WTC11 (cell line): ENCODE data around the gene WSCD2. TPM values are rescaled to one million over a fixed set of nuclear protein-coding genes. Genes with fewer than 3 reads are reported as not detected.
A peak's percentile ranks its signal among the peaks of the same experiment; 100 is the strongest.

Source experiments
- ATAC-seq: fragments of 200-7000 bp; cut with Tn5 transposase; 2 replicates; pipeline ENCODE4 v1.10.0; 2021; ENCODE audit warnings: mild to moderate bottlenecking, moderate library complexity
- CTCF ChIA-PET: fragments of 300-600 bp; sonication (Branson Sonifier 250); formaldehyde crosslinking; loops from one replicate; lab custom pipeline; 2021; ENCODE audit warnings: antibody characterized with exemption; lab: Charles Lee
- POLR2A ChIA-PET: fragments of 350-600 bp; sonication (Branson Sonifier 250); formaldehyde crosslinking; loops from one replicate; lab custom pipeline; 2021; ENCODE audit warnings: antibody characterized with exemption; lab: Charles Lee
- DNase-seq: peaks from one replicate; pipeline ENCODE4 v3.0.0; 2021; ENCODE audit warnings: low spot score
- H3K27ac Mint-ChIP-seq: 2 replicates; pipeline ENCODE4 v1.8.0; 2021; ENCODE audit warnings: mixed read lengths
- H3K27me3 Mint-ChIP-seq: 2 replicates; pipeline ENCODE4 v1.8.0; 2021; ENCODE audit warnings: low read depth, mild to moderate bottlenecking, moderate library complexity, mixed read lengths
- H3K36me3 Mint-ChIP-seq: 2 replicates; pipeline ENCODE4 v1.8.0; 2021; ENCODE audit warnings: mixed read lengths
- H3K4me1 Mint-ChIP-seq: 2 replicates; pipeline ENCODE4 v1.8.0; 2022; ENCODE audit warnings: mixed read lengths
- H3K4me3 Mint-ChIP-seq: 2 replicates; pipeline ENCODE4 v1.8.0; 2021; ENCODE audit warnings: mild to moderate bottlenecking, moderate library complexity, mixed read lengths
- H3K9me3 Mint-ChIP-seq: 2 replicates; pipeline ENCODE4 v1.8.0; 2021; ENCODE audit warnings: mixed read lengths
- CDX4 ChIP-seq: fragments of 250-450 bp; sonication (Bioruptor Pico); IDR thresholded peaks from 2 replicates; pipeline ENCODE4 v1.9.0; 2021; ENCODE audit warnings: moderate library complexity, mild to moderate bottlenecking, inconsistent platforms, borderline replicate concordance
- CTCF ChIP-seq: fragments of 200-600 bp; IDR thresholded peaks from 2 replicates; pipeline ENCODE4 v1.8.0; 2022; ENCODE audit warnings: antibody characterized with exemption
- GTF2I ChIP-seq: fragments of 250-450 bp; sonication (Bioruptor Pico); conservative IDR thresholded peaks from 2 replicates; pipeline ENCODE4 v1.4.0; 2021; ENCODE audit warnings: mild to moderate bottlenecking
- JAZF1 ChIP-seq: fragments of 250-450 bp; sonication (Bioruptor Pico); IDR thresholded peaks from 2 replicates; pipeline ENCODE4 v1.9.0; 2021; ENCODE audit warnings: moderate library complexity, mild to moderate bottlenecking, inconsistent platforms
- NR1H2 ChIP-seq: sonication (generic); formaldehyde crosslinking; IDR thresholded peaks from 2 replicates; pipeline ENCODE4 v1.9.0; 2021; ENCODE audit warnings: mild to moderate bottlenecking, moderate library complexity, missing genetic modification reagents
- NR3C1 ChIP-seq: sonication (generic); formaldehyde crosslinking; conservative IDR thresholded peaks from 2 replicates; pipeline ENCODE4 v1.8.1; 2023; ENCODE audit warnings: low read depth, mild to moderate bottlenecking, missing genetic modification reagents
- RORB ChIP-seq: fragments of 250-450 bp; sonication (Bioruptor Pico); IDR thresholded peaks from 2 replicates; pipeline ENCODE4 v1.9.0; 2021; ENCODE audit warnings: mild to moderate bottlenecking
- SOX15 ChIP-seq: fragments of 250-450 bp; sonication (Bioruptor Pico); IDR thresholded peaks from 2 replicates; pipeline ENCODE4 v1.9.0; 2021; ENCODE audit warnings: mild to moderate bottlenecking
- SP1 ChIP-seq: sonication (generic); formaldehyde crosslinking; conservative IDR thresholded peaks from 2 replicates; pipeline ENCODE4 v1.8.1; 2022; ENCODE audit warnings: missing genetic modification reagents
- ZNF121 ChIP-seq: sonication (generic); formaldehyde crosslinking; IDR thresholded peaks from 2 replicates; pipeline ENCODE4 v1.8.0; 2023; ENCODE audit warnings: missing genetic modification reagents
- ZNF263 ChIP-seq: sonication (generic); formaldehyde crosslinking; IDR thresholded peaks from 2 replicates; pipeline ENCODE4 v1.8.1; 2022; ENCODE audit warnings: low read depth, mild to moderate bottlenecking, moderate library complexity, missing genetic modification reagents
- ZNF532 ChIP-seq: fragments of 250-450 bp; sonication (Bioruptor Pico); IDR thresholded peaks from 2 replicates; pipeline ENCODE4 v1.9.0; 2021; ENCODE audit warnings: mild to moderate bottlenecking, borderline replicate concordance
- total RNA-seq: library from RNA; stranded (reverse); gene quantifications from 3 replicates; pipeline ENCODE4 v1.2.3, GENCODE V29; 2021
- TF ChIP-seq, protein P1 (sequence below): sonication (generic); formaldehyde crosslinking; IDR thresholded peaks from 2 replicates; pipeline ENCODE4 v1.8.1; 2023; ENCODE audit warnings: mild to moderate bottlenecking, missing genetic modification reagents
- TF ChIP-seq, protein P2 (sequence below): fragments of 250-450 bp; sonication (Bioruptor Pico); conservative IDR thresholded peaks from 2 replicates; pipeline ENCODE4 v1.9.0; 2021; ENCODE audit warnings: mild to moderate bottlenecking

The WSCD2 gene
- total RNA-seq, 1 experiment from 2014 or later = 1.1 TPM

- no peak overlapping the region for H3K4me3 Mint-ChIP-seq
- CTCF ChIA-PET = interaction anchor here (0.6 to 1.0 kb wide), 3 partner anchors 13 to 341 kb away, joined by 3 to 6 read pairs (median 4); no protein-coding TSS in a partner anchor
Observed at GRCh38 chr12:108253540-108253939, 124.5 kb downstream of the WSCD2 start.

DNA sequence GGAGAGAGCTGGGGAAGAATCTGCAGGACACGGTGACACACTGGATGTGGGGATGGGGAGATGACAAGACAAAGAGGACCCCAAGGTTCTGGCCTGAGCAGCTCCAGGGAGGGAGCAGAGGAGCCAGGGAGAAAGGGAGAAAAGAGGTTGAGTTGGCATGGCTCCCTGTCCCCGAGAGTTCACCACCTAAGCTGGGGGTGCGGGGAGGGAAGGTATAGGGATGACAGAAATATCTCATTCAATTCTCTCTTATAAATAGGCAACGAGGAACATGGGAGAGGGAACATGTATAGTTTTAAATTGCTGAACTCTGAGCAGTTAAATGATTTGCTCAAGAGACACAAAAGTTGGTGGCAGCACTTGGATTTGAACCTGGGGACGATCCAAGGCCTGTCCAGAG lies 124.9 kb downstream of the WSCD2 start:
- TF ChIP-seq NR1H2 = no peak
- no peak for TF ChIP-seq SP1 (CRISPR knock-in tag)
- no peak for TF ChIP-seq ZNF532
- TF ChIP-seq, protein P1, sequence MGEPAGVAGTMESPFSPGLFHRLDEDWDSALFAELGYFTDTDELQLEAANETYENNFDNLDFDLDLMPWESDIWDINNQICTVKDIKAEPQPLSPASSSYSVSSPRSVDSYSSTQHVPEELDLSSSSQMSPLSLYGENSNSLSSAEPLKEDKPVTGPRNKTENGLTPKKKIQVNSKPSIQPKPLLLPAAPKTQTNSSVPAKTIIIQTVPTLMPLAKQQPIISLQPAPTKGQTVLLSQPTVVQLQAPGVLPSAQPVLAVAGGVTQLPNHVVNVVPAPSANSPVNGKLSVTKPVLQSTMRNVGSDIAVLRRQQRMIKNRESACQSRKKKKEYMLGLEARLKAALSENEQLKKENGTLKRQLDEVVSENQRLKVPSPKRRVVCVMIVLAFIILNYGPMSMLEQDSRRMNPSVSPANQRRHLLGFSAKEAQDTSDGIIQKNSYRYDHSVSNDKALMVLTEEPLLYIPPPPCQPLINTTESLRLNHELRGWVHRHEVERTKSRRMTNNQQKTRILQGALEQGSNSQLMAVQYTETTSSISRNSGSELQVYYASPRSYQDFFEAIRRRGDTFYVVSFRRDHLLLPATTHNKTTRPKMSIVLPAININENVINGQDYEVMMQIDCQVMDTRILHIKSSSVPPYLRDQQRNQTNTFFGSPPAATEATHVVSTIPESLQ (CRISPR knock-in tag) = no peak
- TF ChIP-seq NR3C1 = no peak
- TF ChIP-seq CTCF = no peak
- no peak for TF ChIP-seq GTF2I (CRISPR knock-in tag)
- peaks cover 2% of the 10 kb centered on the region; the same call in 1 of the 2 replicates for H3K27me3 Mint-ChIP-seq
- H3K27ac Mint-ChIP-seq = no peak overlapping the region
- CTCF ChIA-PET = interaction anchor here (1.0 kb wide), 1 partner anchor 342 kb away, joined by 6 read pairs; no protein-coding TSS in a partner anchor
- POLR2A ChIA-PET = interaction anchor here (0.7 kb wide), 1 partner anchor 63 kb away, joined by 6 read pairs; no protein-coding TSS in a partner anchor
- H3K4me3 Mint-ChIP-seq = no peak overlapping the region
- H3K4me1 Mint-ChIP-seq = peaks cover 32% of the 10 kb centered on the region
- ATAC-seq = no peak
- peaks cover 5% of the 10 kb centered on the region for H3K9me3 Mint-ChIP-seq
- no peak for DNase-seq
- peaks cover under 1% of the 10 kb centered on the region; the same call in 1 of the 2 replicates for H3K36me3 Mint-ChIP-seq

More at GRCh38 chr12:108253540-108253939, 124.5 kb downstream of the WSCD2 start:
- TF ChIP-seq RORB (CRISPR knock-in tag) (no peak), CDX4 (no peak), ZNF121 (CRISPR knock-in tag) (no peak), JAZF1 (CRISPR knock-in tag) (no peak), SOX15 (CRISPR knock-in tag) (no peak), ZNF263 (CRISPR knock-in tag) (no peak)
- TF ChIP-seq, protein P2, sequence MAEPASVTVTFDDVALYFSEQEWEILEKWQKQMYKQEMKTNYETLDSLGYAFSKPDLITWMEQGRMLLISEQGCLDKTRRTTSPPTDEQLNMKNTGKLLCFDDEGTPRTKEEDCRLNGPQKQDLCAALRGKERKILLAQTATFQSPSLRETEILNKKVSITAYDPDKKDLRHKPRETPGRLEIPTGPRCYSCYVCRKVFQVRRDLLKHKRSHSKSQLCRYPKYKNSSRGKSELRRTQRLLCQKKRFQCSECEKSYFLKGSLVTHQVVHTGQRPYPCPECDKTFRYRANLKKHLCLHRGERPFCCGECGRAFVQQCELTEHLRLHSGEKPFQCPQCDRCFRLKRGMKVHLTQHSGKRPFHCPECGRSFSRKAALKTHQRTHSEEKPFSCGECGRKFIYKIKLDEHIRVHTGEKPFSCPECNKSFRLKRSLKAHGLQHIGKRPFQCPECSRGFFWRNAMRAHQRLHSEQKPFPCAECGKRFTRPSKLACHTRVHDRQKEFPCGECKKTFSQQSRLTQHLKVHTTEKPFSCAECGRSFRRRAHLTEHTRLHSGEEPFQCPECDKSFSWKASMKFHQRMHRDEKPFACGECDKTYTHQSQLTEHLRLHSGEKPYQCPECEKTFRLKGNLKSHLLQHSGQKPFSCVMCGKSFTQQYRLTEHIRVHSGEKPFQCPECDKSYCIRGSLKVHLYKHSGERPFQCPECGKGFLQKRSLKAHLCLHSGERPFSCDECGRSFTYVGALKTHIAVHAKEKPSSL = no peak
- Mint-ChIP-seq H3K9me3 (0 out of 2 replicates have a peak, but pooled peaks cover 2% of the 10 kb centered on the region), H3K27me3 (peaks cover 2% of the 10 kb centered on the region; the same call in 1 of the 2 replicates), H3K27ac (no peak overlapping the region), H3K4me1 (peaks cover 32% of the 10 kb centered on the region), H3K36me3 (no peaks in the 10 kb centered on the region)
- ATAC-seq (peak; percentile 77), DNase-seq (no peak)
- POLR2A ChIA-PET = interaction anchor here (0.7 kb wide), 1 partner anchor 63 kb away, joined by 6 read pairs; no protein-coding TSS in a partner anchor
